GM18498 (cell line): ENCODE results near the gene IFTAP.
A peak's percentile ranks its signal among the peaks of the same experiment; 100 is the strongest.
"Not testable (repeated sequence)": the region's sequence is repeated elsewhere in the genome, so short reads cannot be mapped to it uniquely, and the experiment has no call there.

ENCODE experiments used
- ATAC-seq: cut with Tn5 transposase; IDR thresholded peaks from one replicate; pipeline ENCODE4 v1.9.1; 2021; ENCODE audit warnings: mild to moderate bottlenecking, moderate library complexity; ENCODE audit not compliant: unreplicated experiment

IFTAP gene, protein sequence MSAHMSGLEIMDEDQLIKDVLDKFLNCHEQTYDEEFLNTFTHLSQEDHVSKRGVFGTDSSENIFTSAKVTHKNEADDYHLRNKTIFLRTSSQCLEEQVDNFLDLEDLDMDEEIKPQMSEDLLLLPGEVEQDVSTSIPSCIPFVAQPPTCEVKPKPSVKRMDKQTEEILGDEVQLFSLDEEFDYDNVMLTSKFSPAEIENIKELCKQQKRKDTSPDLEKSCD

DNA sequence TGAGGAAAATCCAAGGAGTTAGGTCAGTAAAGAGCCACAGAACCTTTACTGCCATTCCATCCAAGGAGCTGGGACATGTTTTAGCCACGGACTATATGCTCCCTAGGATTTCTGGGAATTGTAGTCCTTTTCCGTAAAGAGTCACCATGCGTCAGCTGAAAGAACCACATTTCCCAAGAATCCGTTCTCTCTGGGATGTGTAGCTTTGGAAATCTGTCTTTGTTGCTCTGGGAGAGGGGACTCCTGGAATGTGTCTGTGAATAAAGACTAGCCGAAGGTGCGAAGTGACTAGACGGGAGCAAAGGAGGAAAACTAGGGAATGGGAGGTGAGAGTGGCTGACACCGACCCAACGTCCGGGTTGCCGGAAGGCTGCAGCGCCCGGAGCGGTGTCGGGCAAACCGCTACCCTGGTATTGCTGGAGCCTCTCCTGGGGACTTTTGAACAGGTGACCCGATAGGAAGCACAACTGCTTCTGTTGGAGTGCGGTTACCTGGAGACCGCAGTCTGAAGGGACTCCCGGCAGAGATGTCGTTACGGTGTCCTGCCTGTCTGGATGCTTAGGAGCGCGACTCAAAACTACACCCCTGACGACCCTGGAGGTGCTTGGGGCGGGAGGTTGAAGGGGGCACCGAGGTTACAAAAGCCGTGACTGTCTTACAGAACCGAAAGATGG, at the start of gene IFTAP:
Gene IFTAP, plus strand, starts transcription at position 187 of the 674 bp plus-strand sequence. CDS start 15,602 bp downstream, outside the sequence.
- peak; percentile 95 for ATAC-seq

DNA sequence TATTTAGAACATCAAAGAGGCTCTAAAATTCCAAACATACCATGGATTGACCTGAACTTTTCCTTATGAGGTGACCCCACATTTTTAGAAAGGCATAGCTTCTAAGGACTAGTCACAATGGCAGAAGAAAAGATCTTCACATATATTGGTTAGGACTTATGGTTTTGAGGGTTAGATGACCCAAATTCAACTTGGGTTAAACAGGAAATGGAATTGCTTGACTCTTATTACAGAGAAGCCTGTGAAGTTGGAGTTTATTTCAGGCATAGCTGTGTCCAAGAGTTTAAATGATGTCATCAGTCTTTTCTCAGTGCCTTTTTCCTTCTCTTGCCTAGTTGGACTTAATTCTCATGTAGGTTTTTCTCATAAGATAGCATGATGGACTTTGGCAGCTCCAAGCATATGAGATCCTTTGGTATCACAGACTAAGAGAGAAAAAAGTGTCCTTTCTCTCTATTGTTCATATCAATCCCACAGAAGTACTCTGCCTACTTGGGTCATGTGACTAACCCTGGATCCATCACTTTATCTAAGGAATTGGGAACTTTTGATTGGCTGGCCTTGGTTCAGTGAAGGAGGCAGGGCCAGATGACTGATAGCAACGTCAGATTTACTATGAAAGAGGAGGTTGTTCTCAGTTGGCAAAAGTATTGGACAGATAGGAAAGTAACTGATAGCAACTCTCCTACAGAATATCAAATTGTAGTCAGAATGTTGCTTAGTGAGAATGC, 43.8 kb upstream of the IFTAP start:
- no peak for ATAC-seq

DNA sequence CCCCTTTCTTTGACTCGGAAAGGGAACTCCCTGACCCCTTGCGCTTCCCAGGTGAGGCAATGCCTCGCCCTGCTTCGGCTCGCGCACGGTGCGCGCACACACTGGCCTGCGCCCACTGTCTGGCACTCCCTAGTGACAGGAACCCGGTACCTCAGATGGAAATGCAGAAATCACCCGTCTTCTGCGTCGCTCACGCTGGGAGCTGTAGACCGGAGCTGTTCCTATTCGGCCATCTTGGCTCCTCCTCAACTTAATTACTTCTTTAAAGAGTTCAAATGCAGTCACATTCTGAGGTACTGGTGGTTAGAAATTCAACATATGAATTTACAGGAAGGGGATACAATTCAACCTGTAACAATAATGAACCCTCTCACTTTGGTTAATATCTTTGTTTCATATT, 36.9 kb upstream of the IFTAP start:
- not testable (repeated sequence) for ATAC-seq

DNA sequence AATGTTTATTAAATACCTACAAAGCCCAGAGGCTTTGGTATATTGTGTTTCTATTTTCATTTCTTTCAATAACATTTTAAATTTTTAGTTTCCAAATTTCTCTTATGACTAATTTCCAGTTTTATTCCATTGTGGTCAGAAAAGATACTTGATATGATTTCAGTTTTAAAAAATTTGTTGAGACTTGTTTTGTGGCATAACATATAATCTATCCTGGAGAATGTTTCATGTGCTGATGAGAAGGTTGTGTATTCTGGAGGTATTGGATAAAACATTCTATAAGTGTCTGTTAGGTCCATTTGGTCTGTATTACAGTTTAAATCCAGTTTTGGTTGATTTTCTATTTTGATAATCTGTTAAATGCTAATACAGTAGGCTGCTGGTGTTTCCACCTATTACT, 36.3 kb upstream of the IFTAP start:
- no peak for ATAC-seq

DNA sequence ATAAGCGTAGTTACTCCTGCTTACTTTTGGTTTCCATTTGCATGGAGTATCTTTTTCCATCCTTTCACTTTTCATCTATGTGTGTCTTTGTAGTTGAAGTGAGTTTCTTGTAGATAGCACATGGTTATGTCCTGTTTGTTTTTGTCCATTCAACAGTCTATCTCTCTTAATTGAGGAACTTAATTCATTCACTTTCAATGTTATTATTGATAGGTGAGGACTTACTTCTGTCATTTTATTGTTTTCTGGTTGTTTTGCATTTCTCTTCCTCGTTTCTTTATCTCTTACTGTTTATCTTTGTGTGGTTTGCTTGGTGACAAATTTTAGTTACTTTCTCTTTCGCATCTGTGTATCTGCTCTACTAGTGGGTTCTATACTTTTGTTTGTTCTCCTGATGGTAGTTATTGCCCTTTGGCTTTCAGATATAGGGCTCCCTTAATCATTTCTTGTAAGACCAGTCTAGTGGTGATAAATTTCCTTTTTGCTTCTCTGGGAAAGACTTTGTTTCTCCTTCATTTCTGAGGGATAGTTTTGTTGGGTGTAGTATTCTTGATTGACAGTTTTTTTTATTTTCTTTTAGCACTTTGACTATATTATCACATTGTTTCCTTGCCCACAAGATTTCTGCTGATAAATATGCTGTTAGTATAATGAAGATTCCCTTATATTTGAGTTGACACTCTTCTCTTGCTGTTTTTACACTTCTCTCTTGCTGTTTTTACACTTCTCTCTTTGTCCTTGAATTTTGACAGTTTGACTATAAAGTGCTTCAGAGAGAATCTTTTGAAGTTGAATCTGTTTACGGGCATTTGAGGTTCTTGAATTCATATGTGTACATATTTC, 35.5 kb upstream of the IFTAP start:
- ATAC-seq: peak; percentile 99

DNA sequence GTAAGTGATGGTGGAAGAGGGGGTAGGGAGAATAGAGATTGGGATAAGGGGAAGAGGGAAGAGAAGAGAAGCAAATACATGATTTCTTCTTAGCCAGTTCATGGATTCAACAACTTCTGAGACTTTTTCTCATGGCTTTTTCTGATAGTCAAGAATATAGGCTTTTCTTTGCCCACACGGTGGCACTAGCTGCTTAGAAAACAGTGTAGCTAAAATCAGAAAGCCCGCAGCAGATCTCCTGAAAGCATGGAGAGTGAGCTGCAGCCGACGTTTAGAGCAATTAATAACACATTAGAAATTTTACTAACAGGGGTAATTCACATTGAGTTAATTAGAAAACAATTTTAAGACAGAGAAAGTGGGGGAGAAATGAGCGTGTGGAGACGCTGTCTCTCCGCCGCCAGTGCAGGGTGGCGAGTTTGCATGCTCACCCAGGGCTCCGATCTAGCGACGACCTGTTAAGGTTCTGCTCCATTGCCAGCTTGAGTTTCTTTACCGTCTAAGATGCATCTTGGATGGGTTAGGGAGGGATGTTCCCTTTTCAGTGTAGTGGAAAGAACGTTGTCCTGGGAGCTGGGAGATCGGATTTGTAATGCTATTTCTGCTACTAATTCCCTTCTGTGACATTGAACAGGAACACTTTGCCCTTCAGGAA, 29.8 kb upstream of the IFTAP start:
- ATAC-seq: peak; percentile 74

DNA sequence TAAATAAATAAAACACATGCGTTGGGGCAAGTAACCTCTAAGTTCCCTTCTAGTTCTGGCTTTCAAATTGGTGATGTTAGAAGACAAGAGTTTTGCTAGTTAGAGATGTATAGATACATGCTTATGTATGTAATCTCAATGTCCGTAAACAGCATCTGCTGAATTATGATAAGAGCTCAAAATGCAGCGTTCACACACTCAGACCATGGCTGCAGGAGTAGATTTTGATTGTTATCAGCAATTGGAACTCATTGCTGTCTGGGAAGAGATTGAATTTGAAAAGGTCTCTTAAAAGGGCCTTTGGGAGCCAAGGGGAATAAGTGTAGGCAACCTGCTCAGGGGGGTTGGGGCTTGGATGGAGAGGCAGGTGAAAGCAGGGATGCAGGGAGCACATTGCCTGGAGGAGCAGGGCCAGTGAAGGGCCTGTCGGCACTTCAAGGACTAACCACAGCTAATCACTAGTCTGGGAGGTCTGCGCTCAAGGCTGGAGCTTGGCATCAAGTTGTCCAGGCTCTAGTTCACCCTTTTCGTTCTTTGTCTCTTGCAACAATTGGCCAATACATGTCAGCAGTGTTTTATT, 29.2 kb upstream of the IFTAP start:
- no peak for ATAC-seq

DNA sequence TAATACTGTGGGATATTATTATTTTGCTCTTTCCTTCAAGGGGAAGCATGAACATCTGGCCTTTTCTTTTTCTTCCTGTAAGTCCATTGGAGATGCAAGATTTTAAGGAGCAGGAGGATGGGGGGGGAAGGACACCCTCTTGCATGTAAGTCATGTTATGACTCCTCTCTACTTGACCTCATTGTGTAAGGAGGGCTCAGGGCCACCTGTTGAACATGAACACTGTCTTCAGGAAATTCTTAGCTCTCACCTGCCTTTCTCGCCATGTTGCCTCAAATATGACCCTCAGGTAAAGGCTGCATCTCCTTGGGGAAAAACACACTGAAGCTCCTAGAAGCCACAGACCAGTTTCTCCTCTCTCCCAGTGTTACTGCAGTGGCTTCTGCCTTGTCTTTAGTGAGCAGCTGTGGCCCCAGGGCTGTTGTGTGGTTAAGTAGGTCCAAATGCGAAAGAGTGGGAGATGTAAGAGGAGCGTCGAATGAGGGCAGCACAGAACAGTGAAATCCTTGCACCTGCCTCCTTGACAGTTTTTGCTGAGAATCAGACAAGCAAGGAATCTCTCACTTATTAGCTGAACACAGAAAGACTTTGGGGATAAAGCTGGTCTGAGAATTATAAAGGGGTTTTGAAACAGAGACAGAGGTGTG, 27.8 kb upstream of the IFTAP start:
- ATAC-seq: no peak

DNA sequence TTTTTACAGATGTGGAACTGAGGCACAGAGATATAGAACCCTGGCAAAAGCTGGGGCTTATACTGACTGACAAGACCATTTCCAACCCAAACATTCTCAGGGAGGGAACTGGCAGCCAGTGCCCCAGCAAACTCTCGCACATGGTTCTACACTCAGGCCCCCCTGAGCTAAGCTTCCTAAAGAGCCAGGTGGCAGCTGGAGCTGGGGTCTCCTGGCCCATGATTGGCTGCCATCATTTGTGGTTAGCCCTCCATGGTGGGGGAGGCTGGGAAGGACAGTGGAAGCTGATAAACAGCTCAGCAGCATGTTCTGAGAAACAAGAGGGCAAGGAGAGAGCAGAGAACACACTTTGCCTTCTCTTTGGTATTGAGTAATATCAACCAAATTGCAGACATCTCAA, 26.6 kb upstream of the IFTAP start, which contains the start of gene RAG1:
Gene RAG1, plus strand, starts transcription at position 314 of the 400 bp plus-strand sequence. CDS start 5,298 bp downstream, outside the sequence.
- ATAC-seq: no peak

DNA sequence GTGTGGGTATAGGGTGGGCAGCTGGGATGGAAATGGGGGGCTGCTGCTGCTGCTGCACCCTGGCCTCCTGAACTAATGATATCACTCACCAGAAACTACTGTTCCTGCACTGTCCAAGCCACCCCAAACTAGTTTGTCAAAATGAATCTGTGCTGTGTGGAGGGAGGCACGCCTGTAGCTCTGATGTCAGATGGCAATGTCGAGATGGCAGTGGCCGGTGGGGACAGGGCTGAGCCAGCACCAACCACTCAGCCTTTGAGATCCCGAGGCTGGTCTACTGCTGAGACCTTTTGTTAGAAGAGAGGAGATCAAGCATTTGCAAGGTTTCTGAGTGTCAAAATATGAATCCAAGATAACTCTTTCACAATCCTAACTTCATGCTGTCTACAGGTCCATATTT, 25.2 kb upstream of the IFTAP start:
- ATAC-seq: no peak

DNA sequence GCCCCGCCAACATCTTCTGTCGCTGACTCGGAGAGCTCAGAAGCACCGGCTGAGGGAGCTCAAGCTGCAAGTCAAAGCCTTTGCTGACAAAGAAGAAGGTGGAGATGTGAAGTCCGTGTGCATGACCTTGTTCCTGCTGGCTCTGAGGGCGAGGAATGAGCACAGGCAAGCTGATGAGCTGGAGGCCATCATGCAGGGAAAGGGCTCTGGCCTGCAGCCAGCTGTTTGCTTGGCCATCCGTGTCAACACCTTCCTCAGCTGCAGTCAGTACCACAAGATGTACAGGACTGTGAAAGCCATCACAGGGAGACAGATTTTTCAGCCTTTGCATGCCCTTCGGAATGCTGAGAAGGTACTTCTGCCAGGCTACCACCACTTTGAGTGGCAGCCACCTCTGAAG, 19.8 kb upstream of the IFTAP start:
- ATAC-seq: no peak

DNA sequence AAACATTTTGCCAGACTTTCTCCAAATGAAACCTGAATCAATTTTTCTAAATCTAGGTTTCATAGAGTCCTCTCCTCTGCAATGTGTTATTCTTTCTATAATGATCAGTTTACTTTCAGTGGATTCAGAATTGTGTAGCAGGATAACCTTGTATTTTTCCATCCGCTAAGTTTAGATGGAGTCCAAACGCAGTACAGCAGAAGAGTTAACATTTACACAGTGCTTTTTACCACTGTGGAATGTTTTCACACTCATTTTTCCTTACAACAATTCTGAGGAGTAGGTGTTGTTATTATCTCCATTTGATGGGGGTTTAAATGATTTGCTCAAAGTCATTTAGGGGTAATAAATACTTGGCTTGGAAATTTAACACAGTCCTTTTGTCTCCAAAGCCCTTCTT, 16.9 kb upstream of the IFTAP start:
- ATAC-seq: no peak

DNA sequence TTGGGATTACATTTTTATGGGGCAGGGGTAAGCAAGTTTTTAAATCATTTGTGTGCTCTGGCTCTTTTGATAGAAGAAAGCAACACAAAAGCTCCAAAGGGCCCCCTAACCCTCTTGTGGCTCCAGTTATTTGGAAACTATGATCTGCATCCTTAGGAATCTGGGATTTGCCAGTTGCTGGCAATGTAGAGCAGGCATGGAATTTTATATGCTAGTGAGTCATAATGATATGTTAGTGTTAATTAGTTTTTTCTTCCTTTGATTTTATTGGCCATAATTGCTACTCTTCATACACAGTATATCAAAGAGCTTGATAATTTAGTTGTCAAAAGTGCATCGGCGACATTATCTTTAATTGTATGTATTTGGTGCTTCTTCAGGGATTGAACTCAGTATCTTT, 16.4 kb upstream of the IFTAP start:
- ATAC-seq: no peak

DNA sequence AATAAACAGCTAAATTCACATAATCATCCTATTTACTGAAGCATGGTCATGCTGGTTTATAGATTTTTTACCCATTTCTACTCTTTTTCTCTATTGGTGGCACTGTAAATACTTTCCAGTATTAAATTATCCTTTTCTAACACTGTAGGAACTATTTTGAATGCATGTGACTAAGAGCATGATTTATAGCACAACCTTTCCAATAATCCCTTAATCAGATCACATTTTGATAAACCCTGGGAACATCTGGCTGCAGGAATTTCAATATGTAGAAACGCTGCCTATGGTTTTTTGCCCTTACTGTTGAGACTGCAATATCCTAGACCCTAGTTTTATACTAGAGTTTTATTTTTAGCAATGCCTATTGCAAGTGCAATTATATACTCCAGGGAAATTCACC, 15.8 kb upstream of the IFTAP start:
- ATAC-seq: no peak

DNA sequence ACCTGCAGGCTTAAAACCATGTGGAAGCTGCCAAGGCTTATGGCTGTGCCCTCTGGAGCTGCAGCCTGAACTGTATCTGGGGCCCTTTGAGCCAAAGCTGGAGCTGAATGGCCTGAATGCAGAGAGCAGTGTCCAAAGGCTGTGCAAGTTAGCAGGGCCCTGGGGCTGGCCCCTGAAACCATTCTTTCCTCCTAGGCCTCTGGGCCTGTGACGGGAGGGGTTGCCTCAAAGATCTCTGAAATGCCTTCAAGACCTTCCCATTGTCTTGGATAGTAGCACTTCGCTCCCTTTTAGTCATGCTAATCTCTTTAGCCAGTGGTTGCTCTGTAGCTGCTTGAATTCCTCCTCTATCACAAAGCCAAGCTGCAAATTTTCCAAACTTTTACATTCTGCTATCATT, 12.8 kb upstream of the IFTAP start:
- ATAC-seq: no peak

DNA sequence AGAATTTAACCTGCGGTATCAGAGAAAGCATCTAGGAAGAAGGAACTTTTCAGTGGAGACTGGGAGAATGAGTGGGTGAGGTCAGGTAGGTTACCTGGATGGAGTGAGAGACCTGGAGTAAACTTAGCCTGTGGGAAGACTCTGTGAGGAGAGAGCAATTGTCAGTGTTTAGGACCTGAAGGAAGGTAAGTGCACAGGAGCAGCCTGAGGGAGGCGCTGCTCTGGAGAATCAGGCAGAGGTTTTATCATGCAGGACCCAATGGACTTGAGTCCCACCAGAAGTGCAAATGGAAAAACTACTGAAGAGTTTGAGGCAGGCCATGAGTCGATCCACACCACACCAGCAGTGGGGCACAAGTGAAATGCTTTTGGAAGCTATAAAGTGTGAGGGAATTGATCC, 10.6 kb upstream of the IFTAP start:
- no peak for ATAC-seq

DNA sequence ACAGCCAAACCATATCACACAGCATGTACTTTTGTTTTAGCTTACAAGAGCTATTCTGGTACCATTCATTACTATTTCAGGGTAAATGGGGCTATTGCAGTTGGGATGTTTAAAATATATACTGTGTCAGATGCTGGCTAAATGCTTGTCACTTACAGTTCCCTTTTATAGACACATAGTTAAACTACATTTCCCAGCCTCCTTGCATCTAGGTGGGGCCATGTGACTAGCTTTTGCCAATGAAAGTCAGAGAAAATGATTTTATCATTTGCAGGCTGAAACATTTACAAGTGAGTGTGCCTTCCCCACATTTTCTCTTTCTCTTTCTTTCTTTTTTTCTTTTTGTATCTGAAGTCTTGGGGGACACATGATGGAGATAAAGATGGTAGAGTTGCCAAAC, 7.8 kb upstream of the IFTAP start:
- peak; percentile 68 for ATAC-seq

DNA sequence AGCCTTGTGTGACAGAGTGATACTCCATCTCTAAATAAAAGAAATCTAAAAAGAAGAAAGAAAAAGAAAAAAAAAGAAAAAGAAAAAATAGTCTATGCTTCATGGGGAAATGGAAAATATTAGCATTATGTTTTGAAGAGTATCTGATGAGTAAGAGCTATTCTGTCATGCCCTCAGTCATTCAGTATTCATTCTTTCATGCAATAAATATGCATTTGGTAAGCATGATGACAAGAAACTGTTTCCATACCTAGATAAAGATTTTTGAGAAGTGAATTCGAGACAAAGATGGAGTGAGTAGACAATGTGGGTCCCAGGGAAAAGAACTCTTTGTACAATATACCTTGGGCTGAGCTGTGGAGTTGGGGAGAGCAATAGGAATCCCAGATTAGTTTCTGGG, 6.2 kb upstream of the IFTAP start:
- ATAC-seq: no peak

DNA sequence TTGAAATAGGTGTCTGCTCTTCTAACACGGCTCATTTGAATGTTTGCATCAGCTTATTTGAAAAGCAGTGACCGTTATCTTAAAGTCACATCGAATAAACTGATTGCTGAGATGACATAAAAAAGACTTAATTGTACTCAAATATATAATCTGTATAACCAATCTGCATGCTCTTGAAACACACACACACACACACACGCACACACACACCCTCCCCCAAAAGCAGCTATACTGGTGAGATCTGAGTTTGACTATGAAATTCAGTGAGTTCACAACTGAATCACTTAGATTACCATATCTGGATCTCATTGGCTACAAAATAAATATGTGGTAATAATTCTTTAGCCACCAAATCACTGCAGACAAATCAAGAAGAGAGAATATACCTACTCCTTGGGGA, 3.8 kb upstream of the IFTAP start:
- ATAC-seq: no peak

DNA sequence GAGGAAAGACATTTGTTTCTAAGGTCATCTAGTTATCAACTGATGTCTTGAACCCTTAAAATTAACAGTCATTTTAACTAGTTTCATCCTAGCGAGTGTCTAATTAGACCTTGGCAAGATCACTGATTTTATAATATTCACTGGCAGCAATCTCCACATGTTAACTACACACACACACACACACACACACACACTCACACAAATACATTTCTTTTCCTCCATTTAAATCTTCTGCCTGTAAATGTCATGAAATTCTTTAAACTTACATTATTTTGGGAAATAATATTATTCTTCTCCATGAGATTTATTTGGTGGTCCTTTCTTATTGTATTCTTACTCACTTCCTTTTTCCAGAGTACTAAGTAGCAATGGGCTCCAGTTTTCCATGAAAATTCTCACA, 2.9 kb upstream of the IFTAP start:
- ATAC-seq: no peak
